Measurements from ENCODE around the gene SYNGR2. TPM values are rescaled to one million over a fixed set of nuclear protein-coding genes. Genes with fewer than 3 reads are reported as not detected.

The SYNGR2 gene
- total and polyA plus RNA-seq, 9 of the 15 experiments (the other 6 are each of a cell fraction or from before 2014, with no cell fraction given) = 1.4 to 173 (median 87.8) TPM

DNA sequence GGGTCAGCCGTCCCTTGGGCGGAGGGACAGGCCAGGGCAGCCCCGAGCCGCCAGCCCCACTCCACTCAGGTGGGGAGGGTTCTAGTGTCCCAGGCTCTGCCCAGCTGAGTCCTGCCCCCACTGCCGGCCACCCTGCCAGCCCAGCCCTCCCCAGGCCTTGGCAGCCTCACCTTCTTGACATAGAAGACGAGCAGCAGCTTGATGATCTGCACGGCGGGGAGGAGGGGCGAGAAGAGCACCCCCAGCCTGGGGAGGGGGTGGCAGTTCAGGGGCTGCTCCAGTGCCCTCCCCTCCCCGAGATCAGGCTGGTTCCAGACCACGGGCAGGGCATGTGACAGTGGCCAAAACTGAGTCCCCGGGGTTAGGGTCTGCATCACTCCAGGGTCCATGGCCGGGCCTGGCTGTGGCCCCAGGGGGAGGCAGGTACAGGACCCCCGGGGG lies 49.6 kb upstream of the SYNGR2 start:
- ChIA-PET CTCF (ENCODE audit: low intra/inter-chr PET ratio) (no interaction called here), POLR2A (interaction anchor here (0.8 to 2.4 kb wide), 3 partner anchors 9 to 21 kb away, joined by 3 to 6 read pairs (median 5); no protein-coding TSS in a partner anchor)
- H3K9ac ChIP-seq (ENCODE audit: insufficient read depth in 1 of 2, low read depth in 2 of 2, low read length in 2 of 2) = no peak overlapping the region; a peak in 1 of 4 replicates
- no peak overlapping the region for H3K4me3 ChIP-seq
- peaks cover 0 to 63% of the 10 kb centered on the region in 2 experiments; a peak in 2 of 5 replicates for H3K4me1 ChIP-seq (replicated peaks in 1 of 2; ENCODE audit: control insufficient read depth in 2 of 2, insufficient read depth in 2 of 2, low read length in 2 of 2)
- no peaks in the 10 kb centered on the region for H3K9me3 ChIP-seq (replicated peaks; ENCODE audit: control insufficient read depth, insufficient read depth, low read depth, low read length)
- WGBS (ENCODE audit: insufficient coverage, low coverage, missing lambda C conversion rate) = 77% methylated on average over 5 of the region's 14 CpGs
- H2AFZ ChIP-seq (ENCODE audit: low read depth, low read length) = no peak overlapping the region
- H3K27me3 ChIP-seq (ENCODE audit: control insufficient read depth in 2 of 2, insufficient read depth in 2 of 2, low read length in 2 of 2) = no peaks in the 10 kb centered on the region
- H3K9me1 ChIP-seq (ENCODE audit: control insufficient read depth, insufficient read depth, low read length) = no peaks in the 10 kb centered on the region
- FAIRE-seq (no peak), DNase-seq (ENCODE audit: extremely low read depth in 1 of 4, low spot score in 3 of 4) (no peak), ATAC-seq (no peak)
- no peak overlapping the region for H3K4me2 ChIP-seq (ENCODE audit: insufficient read depth, low read length)
- no peak overlapping the region for H3K27ac ChIP-seq (ENCODE audit: extremely low read depth, low read depth, low read length)
- BruUV-seq (replicated peaks) = no TSS peak
- in situ Hi-C loops (cut with MboI) = no loop called here
- intact Hi-C loops (cut with micrococcal nuclease) = no loop called here
- TF ChIP-seq, protein P1, sequence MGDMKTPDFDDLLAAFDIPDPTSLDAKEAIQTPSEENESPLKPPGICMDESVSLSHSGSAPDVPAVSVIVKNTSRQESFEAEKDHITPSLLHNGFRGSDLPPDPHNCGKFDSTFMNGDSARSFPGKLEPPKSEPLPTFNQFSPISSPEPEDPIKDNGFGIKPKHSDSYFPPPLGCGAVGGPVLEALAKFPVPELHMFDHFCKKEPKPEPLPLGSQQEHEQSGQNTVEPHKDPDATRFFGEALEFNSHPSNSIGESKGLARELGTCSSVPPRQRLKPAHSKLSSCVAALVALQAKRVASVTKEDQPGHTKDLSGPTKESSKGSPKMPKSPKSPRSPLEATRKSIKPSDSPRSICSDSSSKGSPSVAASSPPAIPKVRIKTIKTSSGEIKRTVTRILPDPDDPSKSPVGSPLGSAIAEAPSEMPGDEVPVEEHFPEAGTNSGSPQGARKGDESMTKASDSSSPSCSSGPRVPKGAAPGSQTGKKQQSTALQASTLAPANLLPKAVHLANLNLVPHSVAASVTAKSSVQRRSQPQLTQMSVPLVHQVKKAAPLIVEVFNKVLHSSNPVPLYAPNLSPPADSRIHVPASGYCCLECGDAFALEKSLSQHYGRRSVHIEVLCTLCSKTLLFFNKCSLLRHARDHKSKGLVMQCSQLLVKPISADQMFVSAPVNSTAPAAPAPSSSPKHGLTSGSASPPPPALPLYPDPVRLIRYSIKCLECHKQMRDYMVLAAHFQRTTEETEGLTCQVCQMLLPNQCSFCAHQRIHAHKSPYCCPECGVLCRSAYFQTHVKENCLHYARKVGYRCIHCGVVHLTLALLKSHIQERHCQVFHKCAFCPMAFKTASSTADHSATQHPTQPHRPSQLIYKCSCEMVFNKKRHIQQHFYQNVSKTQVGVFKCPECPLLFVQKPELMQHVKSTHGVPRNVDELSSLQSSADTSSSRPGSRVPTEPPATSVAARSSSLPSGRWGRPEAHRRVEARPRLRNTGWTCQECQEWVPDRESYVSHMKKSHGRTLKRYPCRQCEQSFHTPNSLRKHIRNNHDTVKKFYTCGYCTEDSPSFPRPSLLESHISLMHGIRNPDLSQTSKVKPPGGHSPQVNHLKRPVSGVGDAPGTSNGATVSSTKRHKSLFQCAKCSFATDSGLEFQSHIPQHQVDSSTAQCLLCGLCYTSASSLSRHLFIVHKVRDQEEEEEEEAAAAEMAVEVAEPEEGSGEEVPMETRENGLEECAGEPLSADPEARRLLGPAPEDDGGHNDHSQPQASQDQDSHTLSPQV (IDR thresholded peaks at IDR 0.05) = no peak
- TF ChIP-seq NFXL1 (CRISPR knock-in tag; IDR thresholded peaks at IDR 0.05) (no peak), ZC3H11A (IDR thresholded peaks at IDR 0.05; ENCODE audit: low read depth, low read length) (no peak), NFRKB (IDR thresholded peaks at IDR 0.05; ENCODE audit: low read depth) (no peak), POLR2G (IDR thresholded peaks at IDR 0.05; ENCODE audit: low read depth, low read length) (peak; percentile 74), PHTF2 (CRISPR knock-in tag; IDR thresholded peaks at IDR 0.05) (no peak), RBFOX2 (IDR thresholded peaks at IDR 0.05; ENCODE audit: low read depth, low read length) (peak; percentile 67), POLR2AphosphoS5 (IDR thresholded peaks at IDR 0.05; ENCODE audit: control insufficient read depth, insufficient read depth, low read depth, low read length) (0 out of 2 replicates have a peak, but pooled peaks have one; percentile 47), ZNF507 (tag; conservative IDR thresholded peaks at IDR 0.05) (no peak), TCFL5 (CRISPR knock-in tag; conservative IDR thresholded peaks at IDR 0.05) (no peak), CBX1 (IDR thresholded peaks at IDR 0.05; ENCODE audit: low read depth) (no peak), MYNN (IDR thresholded peaks at IDR 0.05) (no peak; the same call in 1 of the 2 replicates), MYNN (CRISPR knock-in tag; IDR thresholded peaks at IDR 0.05) (no peak), SUPT5H (IDR thresholded peaks at IDR 0.05) (peak; percentile 50; the same call in 1 of the 2 replicates), FOXJ2 (tag; IDR thresholded peaks at IDR 0.05) (no peak), COPS2 (conservative IDR thresholded peaks at IDR 0.05) (no peak)
- TF ChIP-seq, protein P2, sequence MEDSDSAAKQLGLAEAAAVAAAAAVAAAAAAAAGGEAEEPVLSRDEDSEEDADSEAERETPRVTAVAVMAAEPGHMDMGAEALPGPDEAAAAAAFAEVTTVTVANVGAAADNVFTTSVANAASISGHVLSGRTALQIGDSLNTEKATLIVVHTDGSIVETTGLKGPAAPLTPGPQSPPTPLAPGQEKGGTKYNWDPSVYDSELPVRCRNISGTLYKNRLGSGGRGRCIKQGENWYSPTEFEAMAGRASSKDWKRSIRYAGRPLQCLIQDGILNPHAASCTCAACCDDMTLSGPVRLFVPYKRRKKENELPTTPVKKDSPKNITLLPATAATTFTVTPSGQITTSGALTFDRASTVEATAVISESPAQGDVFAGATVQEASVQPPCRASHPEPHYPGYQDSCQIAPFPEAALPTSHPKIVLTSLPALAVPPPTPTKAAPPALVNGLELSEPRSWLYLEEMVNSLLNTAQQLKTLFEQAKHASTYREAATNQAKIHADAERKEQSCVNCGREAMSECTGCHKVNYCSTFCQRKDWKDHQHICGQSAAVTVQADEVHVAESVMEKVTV (CRISPR knock-in tag; IDR thresholded peaks at IDR 0.05) = no peak
- H4K20me1 ChIP-seq (replicated peaks; ENCODE audit: control insufficient read depth, insufficient read depth, low read length) = peaks cover 7% of the 10 kb centered on the region; the same call in 1 of the 2 replicates
- peaks cover 23% of the 10 kb centered on the region for H3K79me2 ChIP-seq (ENCODE audit: control insufficient read depth, insufficient read depth, low read length)
- peaks cover 92% of the 10 kb centered on the region for H3K36me3 ChIP-seq (ENCODE audit: control insufficient read depth, insufficient read depth, low read length)

All from K562 (cell line).